ENCODE measurements around the gene MRPL55.

Gene MRPL55

GRCh38 chr1:228147151-228147693, 38.1 kb upstream of the MRPL55 start:
- no peak for DNase-seq

- DNase-seq, result no peak
Measured at GRCh38 chr1:228146417-228147150, 37.5 kb upstream of the MRPL55 start.

- DNase-seq, result no peak
Measured at GRCh38 chr1:228145463-228146416, 36.6 kb upstream of the MRPL55 start.

GRCh38 chr1:228144993-228145343, 35.9 kb upstream of the MRPL55 start:
- no peak for DNase-seq

GRCh38 chr1:228144193-228144992, 35.3 kb upstream of the MRPL55 start:
- DNase-seq, result no peak

- DNase-seq, result no peak
Measured at GRCh38 chr1:228143480-228144192, 34.5 kb upstream of the MRPL55 start.

- DNase-seq, result no peak
Measured at GRCh38 chr1:228142701-228143136, 33.6 kb upstream of the MRPL55 start.

- no peak for DNase-seq
Measured at GRCh38 chr1:228142155-228142691, 33.1 kb upstream of the MRPL55 start.

GRCh38 chr1:228141226-228142044, 32.3 kb upstream of the MRPL55 start:
- DNase-seq, result no peak

- DNase-seq, result no peak
Measured at GRCh38 chr1:228140724-228141225, 31.7 kb upstream of the MRPL55 start.

- DNase-seq, result peak; percentile 99
Measured at GRCh38 chr1:228139931-228140723, 31.0 kb upstream of the MRPL55 start, which contains the start of gene GUK1. Gene GUK1 (plus strand): TSS chr1:228140279. CDS start chr1:228140303, 24 bp downstream.

GRCh38 chr1:228139406-228139930, 30.4 kb upstream of the MRPL55 start:
- no peak for DNase-seq

- DNase-seq, result no peak
Measured at GRCh38 chr1:228136901-228137300, 27.8 kb upstream of the MRPL55 start.

- DNase-seq, result no peak
Measured at GRCh38 chr1:228134591-228134990, 25.5 kb upstream of the MRPL55 start.

GRCh38 chr1:228131766-228132165, 22.7 kb upstream of the MRPL55 start:
- no peak for DNase-seq

- DNase-seq, result no peak
Measured at GRCh38 chr1:228125185-228125584, 16.1 kb upstream of the MRPL55 start.

- DNase-seq, result no peak
Measured at GRCh38 chr1:228123505-228123904, 14.4 kb upstream of the MRPL55 start.

GRCh38 chr1:228122921-228123441, 13.9 kb upstream of the MRPL55 start:
- DNase-seq, result no peak

GRCh38 chr1:228120857-228121489, 11.9 kb upstream of the MRPL55 start:
- no peak for DNase-seq
